ENCODE results near the gene FAM217A. TPM values are rescaled to one million over a fixed set of nuclear protein-coding genes. Genes with fewer than 3 reads are reported as not detected.

The FAM217A gene
- total RNA-seq, 2 experiments from 2014 or later: not detected

- Mint-ChIP-seq H3K4me3 (no peak overlapping the region), H3K27me3 (peaks cover 2% of the 10 kb centered on the region), H3K9me3 (no peaks in the 10 kb centered on the region), H3K27ac (no peak overlapping the region), H3K36me3 (peaks cover 13% of the 10 kb centered on the region), H3K4me1 (no peaks in the 10 kb centered on the region)
- ATAC-seq (ENCODE audit: low read depth) (no peak), DNase-seq (no peak)
- POLR2A ChIA-PET: no interaction called here
Observed at GRCh38 chr6:4069199-4069598, 9.7 kb downstream of the FAM217A start.

DNA sequence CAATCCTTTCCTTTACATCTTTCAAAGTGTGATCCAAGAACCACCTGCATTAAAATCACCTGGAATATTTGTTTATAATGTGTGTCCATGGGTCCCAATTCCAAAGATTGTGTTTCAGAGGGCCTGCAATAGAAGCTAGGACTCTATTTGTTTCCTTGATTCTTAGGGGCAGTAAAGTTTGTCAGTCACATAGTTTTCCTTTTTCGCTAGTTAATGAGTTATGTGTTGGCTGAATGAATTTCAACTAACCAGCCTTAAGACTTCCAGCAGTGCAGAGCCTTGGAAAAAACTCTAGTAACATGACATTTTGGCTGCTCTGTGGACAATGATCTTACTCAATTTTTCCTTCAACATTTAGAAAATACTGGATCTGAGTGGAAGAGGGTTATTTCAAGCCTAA, 11.3 kb downstream of the FAM217A start:
- Mint-ChIP-seq H3K9me3 (no peaks in the 10 kb centered on the region), H3K27me3 (peaks cover 2% of the 10 kb centered on the region), H3K36me3 (peaks cover 20% of the 10 kb centered on the region), H3K4me3 (no peak overlapping the region), H3K4me1 (no peaks in the 10 kb centered on the region), H3K27ac (no peak overlapping the region)
- DNase-seq: no peak
- no peak for ATAC-seq (ENCODE audit: low read depth)
- POLR2A ChIA-PET: interaction anchor here (0.6 kb wide), 1 partner anchor 76 kb away, joined by 3 read pairs; no protein-coding TSS in a partner anchor

- ATAC-seq (ENCODE audit: low read depth) (no peak), DNase-seq (no peak)
- no peak overlapping the region for H3K27ac Mint-ChIP-seq
- peaks cover 2% of the 10 kb centered on the region for H3K27me3 Mint-ChIP-seq
- H3K4me1 Mint-ChIP-seq: no peaks in the 10 kb centered on the region
- no peak overlapping the region for H3K4me3 Mint-ChIP-seq
- POLR2A ChIA-PET: no interaction called here
- H3K36me3 Mint-ChIP-seq: peaks cover 20% of the 10 kb centered on the region
- H3K9me3 Mint-ChIP-seq: no peaks in the 10 kb centered on the region
Observed at GRCh38 chr6:4066029-4066755, 12.7 kb downstream of the FAM217A start.

DNA sequence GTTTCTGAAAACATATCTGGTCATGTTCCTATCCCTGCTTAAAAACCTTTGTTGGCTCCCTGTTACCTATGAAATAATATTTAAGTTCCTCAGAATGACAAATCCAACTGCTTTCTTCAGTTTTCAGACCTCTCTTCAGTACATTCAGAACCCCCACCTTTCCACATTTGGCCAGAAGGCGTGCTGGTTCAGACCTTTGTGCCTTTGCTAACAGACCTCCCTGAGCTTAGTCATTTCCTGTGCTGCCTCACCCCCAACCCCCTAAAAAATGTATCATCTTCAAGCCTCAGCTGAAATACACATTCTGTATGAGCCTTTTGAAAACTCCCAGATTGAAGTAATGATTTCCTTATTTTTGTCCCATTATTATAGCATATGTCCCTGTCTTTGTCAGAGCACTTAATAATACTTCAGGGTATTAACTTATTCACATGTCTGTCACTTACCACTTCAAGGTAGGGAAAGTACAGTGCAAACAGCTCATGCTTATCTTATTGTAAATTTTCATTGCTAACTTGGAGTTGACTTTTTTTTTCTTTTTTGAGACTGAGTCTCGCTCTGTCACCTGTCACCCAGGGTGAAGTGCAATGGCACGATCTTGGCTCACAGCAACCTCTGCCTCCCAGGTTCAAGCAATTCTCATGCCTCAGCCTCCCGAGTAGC, 19.7 kb downstream of the FAM217A start:
- H3K27ac Mint-ChIP-seq: peak overlapping the region; percentile 97
- no peaks in the 10 kb centered on the region for H3K27me3 Mint-ChIP-seq
- H3K4me3 Mint-ChIP-seq: peak overlapping the region; percentile 79
- ATAC-seq (ENCODE audit: low read depth) (peak; percentile 91), DNase-seq (peak; percentile 44)
- peaks cover 28% of the 10 kb centered on the region for H3K4me1 Mint-ChIP-seq
- H3K9me3 Mint-ChIP-seq: no peaks in the 10 kb centered on the region
- H3K36me3 Mint-ChIP-seq: peaks cover 34% of the 10 kb centered on the region
- POLR2A ChIA-PET: interaction anchor here (1.2 to 2.1 kb wide), 6 partner anchors 8 to 96 kb away, joined by 3 to 22 read pairs (median 10); partner anchors contain the start of genes ECI2 and FAM217A

- no peak overlapping the region for H3K4me3 Mint-ChIP-seq
- ATAC-seq (ENCODE audit: low read depth): no peak
- H3K36me3 Mint-ChIP-seq: peaks cover 35% of the 10 kb centered on the region
- H3K9me3 Mint-ChIP-seq: no peaks in the 10 kb centered on the region
- POLR2A ChIA-PET: interaction anchor here (1.5 kb wide), 1 partner anchor 79 kb away, joined by 3 read pairs; no protein-coding TSS in a partner anchor
- H3K27ac Mint-ChIP-seq: peak overlapping the region; percentile 42
- DNase-seq: no peak
- H3K27me3 Mint-ChIP-seq: no peaks in the 10 kb centered on the region
- peaks cover 28% of the 10 kb centered on the region for H3K4me1 Mint-ChIP-seq
Observed at GRCh38 chr6:4057036-4057435, 21.9 kb downstream of the FAM217A start.

DNA sequence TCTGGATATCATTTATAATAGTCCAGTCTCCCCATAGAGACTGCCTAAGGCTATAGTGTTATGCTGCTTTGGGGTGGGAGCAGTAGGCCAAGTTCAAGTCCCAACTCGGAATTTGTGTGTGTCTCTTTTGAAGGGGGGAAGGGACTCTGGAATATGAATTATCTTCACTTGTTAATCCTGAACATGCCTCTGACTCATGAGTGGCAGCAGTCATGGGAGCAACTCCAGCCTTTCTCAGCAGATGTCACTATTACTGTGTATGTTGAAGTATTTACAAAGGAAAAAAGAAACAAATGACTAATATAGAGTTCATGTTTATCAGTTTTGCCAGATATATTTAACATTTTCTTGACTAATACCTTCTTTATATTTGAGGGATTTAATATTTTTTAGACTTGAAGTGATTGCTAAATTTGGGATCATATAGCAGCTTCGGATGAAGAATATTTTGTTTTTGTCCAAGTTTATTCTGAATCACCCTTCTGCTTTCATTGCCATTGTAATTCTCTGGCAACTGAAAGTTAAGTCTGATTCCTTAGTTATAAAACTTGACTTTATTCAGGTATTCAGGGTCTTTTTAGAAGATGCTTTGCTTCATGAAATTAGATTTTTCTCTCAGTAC, 23.4 kb downstream of the FAM217A start:
- POLR2A ChIA-PET: interaction anchor here (1.9 kb wide), 1 partner anchor 80 kb away, joined by 6 read pairs; the partner anchor contains the start of gene ECI2
- peaks cover 35% of the 10 kb centered on the region for H3K36me3 Mint-ChIP-seq
- H3K9me3 Mint-ChIP-seq: no peaks in the 10 kb centered on the region
- peaks cover 28% of the 10 kb centered on the region for H3K4me1 Mint-ChIP-seq
- DNase-seq (no peak), ATAC-seq (ENCODE audit: low read depth) (no peak)
- H3K4me3 Mint-ChIP-seq: no peak overlapping the region
- H3K27me3 Mint-ChIP-seq: no peaks in the 10 kb centered on the region
- peak overlapping the region; percentile 45 for H3K27ac Mint-ChIP-seq

- Mint-ChIP-seq H3K9me3 (no peaks in the 10 kb centered on the region), H3K27me3 (no peaks in the 10 kb centered on the region), H3K4me3 (no peak overlapping the region), H3K36me3 (peaks cover 35% of the 10 kb centered on the region), H3K4me1 (peaks cover 2% of the 10 kb centered on the region), H3K27ac (no peak overlapping the region)
- POLR2A ChIA-PET: no interaction called here
- no peak for DNase-seq
- ATAC-seq (ENCODE audit: low read depth): no peak
Observed at GRCh38 chr6:4049246-4049645, 29.7 kb downstream of the FAM217A start.

DNA sequence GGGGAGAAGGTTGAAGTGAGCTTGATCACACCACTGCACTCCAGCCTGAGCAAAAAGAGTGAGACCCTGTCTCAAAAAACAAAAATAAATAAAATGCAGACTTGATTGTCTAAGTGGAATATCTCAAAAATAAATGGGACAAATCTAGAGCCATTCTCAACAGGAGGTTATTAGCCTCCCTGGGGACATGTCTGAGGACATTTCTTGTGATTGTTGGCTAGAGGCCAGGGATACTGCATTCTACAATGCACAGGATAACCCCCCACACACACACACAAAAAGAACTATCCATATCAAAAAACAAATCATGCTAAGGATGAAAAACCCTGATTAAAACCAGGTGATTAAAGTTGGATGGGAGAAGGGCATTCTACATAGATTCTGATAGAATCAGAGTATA, 37.5 kb downstream of the FAM217A start:
- no peaks in the 10 kb centered on the region for H3K27me3 Mint-ChIP-seq
- no peaks in the 10 kb centered on the region for H3K9me3 Mint-ChIP-seq
- DNase-seq (no peak), ATAC-seq (ENCODE audit: low read depth) (no peak)
- POLR2A ChIA-PET: no interaction called here
- no peak overlapping the region for H3K27ac Mint-ChIP-seq
- no peak overlapping the region for H3K4me3 Mint-ChIP-seq
- H3K4me1 Mint-ChIP-seq: peaks cover 17% of the 10 kb centered on the region
- peaks cover 36% of the 10 kb centered on the region for H3K36me3 Mint-ChIP-seq

DNA sequence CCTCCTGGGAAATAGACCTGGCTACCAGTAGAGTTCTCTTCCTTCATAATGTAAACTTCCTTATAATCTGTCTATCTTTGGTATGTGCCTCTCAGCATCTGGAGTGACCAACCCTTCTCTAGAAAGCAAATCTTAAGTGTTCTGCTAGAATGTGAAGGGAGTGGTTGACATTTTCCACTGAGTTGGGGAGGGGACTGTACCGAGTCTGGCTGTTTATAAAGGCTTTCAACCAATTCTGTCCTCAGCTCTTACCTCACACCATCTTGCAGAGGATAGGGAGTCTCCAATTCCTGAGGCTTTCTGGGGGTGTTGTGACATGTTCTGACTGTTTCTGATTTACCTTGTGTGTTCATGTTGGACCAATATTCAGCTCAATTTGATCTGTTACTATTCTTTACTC, 39.6 kb downstream of the FAM217A start:
- no peak overlapping the region for H3K27ac Mint-ChIP-seq

GRCh38 chr6:4036581-4036980, 42.4 kb downstream of the FAM217A start:
- H3K27me3 Mint-ChIP-seq: no peaks in the 10 kb centered on the region
- peaks cover 45% of the 10 kb centered on the region for H3K36me3 Mint-ChIP-seq
- DNase-seq (no peak), ATAC-seq (ENCODE audit: low read depth) (no peak)
- peak overlapping the region; percentile 13 for H3K27ac Mint-ChIP-seq
- peaks cover 37% of the 10 kb centered on the region for H3K4me1 Mint-ChIP-seq
- POLR2A ChIA-PET: interaction anchor here (0.6 to 1.3 kb wide), 4 partner anchors 15 to 100 kb away, joined by 3 to 5 read pairs (median 4); a partner anchor contains a TSS
- H3K9me3 Mint-ChIP-seq: no peaks in the 10 kb centered on the region
- no peak overlapping the region for H3K4me3 Mint-ChIP-seq

More for the DNA sequence above, 39.6 kb downstream of the FAM217A start:
- Mint-ChIP-seq H3K9me3 (no peaks in the 10 kb centered on the region), H3K27me3 (no peaks in the 10 kb centered on the region), H3K4me1 (peaks cover 21% of the 10 kb centered on the region), H3K4me3 (no peak overlapping the region), H3K36me3 (peaks cover 36% of the 10 kb centered on the region)
- POLR2A ChIA-PET: interaction anchor here (1.2 kb wide), 1 partner anchor 18 kb away, joined by 5 read pairs; a partner anchor contains a TSS
- DNase-seq: no peak
- no peak for ATAC-seq (ENCODE audit: low read depth)

DNA sequence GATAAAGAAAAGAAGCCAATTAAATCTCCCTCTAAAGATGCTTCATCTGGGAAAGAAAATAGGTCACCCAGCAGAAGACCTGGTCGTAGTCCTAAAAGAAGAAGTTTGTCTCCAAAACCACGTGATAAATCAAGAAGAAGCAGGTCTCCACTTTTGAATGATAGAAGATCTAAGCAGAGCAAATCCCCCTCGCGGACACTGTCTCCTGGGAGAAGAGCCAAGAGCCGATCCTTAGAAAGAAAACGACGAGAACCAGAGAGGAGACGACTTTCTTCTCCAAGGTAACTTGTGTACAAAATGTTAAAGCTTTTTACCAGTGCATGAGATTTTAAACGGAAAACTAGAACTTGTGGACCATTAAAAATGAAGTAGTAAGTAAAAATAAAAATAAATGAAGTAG, 46.5 kb downstream of the FAM217A start:
- Mint-ChIP-seq H3K27me3 (no peaks in the 10 kb centered on the region), H3K4me3 (no peak overlapping the region), H3K27ac (no peak overlapping the region), H3K36me3 (peaks cover 45% of the 10 kb centered on the region), H3K9me3 (no peaks in the 10 kb centered on the region), H3K4me1 (peaks cover 45% of the 10 kb centered on the region)
- no peak for ATAC-seq (ENCODE audit: low read depth)
- DNase-seq: no peak
- POLR2A ChIA-PET: interaction anchor here (1.0 kb wide), 1 partner anchor 11 kb away, joined by 3 read pairs; a partner anchor contains a TSS

- Mint-ChIP-seq H3K9me3 (no peaks in the 10 kb centered on the region), H3K4me3 (no peak overlapping the region), H3K4me1 (peaks cover 46% of the 10 kb centered on the region), H3K27me3 (no peaks in the 10 kb centered on the region), H3K27ac (no peak overlapping the region), H3K36me3 (peaks cover 44% of the 10 kb centered on the region)
- POLR2A ChIA-PET: interaction anchor here (1.9 kb wide), 1 partner anchor 10 kb away, joined by 5 read pairs; a partner anchor contains a TSS
- DNase-seq (no peak), ATAC-seq (ENCODE audit: low read depth) (no peak)
Observed at GRCh38 chr6:4031442-4031841, 47.5 kb downstream of the FAM217A start.

GRCh38 chr6:4030669-4031068, 48.3 kb downstream of the FAM217A start:
- ATAC-seq (ENCODE audit: low read depth) (peak; percentile 74), DNase-seq (no peak)
- Mint-ChIP-seq H3K27ac (peak overlapping the region; percentile 18), H3K4me1 (peaks cover 44% of the 10 kb centered on the region), H3K27me3 (no peaks in the 10 kb centered on the region), H3K9me3 (no peaks in the 10 kb centered on the region), H3K36me3 (peaks cover 44% of the 10 kb centered on the region), H3K4me3 (no peak overlapping the region)
- POLR2A ChIA-PET: interaction anchor here (1.9 kb wide), 1 partner anchor 9 kb away, joined by 5 read pairs; a partner anchor contains a TSS
